Stimulated activated CD4-positive, alpha-beta T cell treated with anti-CD3 and anti-CD28 coated beads, Interleukin-2, amount 100 ng/mL, for 24 hours (primary cell): ENCODE data around the gene VTCN1.
"Not testable (repeated sequence)": the region's sequence is repeated elsewhere in the genome, so short reads cannot be mapped to it uniquely, and the experiment has no call there.

Experiments used
- DNase-seq, 2 donors: peaks; one replicate each; pipeline ENCODE4 v3.0.0-alpha.2; 2020

VTCN1 gene, protein sequence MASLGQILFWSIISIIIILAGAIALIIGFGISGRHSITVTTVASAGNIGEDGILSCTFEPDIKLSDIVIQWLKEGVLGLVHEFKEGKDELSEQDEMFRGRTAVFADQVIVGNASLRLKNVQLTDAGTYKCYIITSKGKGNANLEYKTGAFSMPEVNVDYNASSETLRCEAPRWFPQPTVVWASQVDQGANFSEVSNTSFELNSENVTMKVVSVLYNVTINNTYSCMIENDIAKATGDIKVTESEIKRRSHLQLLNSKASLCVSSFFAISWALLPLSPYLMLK

DNA sequence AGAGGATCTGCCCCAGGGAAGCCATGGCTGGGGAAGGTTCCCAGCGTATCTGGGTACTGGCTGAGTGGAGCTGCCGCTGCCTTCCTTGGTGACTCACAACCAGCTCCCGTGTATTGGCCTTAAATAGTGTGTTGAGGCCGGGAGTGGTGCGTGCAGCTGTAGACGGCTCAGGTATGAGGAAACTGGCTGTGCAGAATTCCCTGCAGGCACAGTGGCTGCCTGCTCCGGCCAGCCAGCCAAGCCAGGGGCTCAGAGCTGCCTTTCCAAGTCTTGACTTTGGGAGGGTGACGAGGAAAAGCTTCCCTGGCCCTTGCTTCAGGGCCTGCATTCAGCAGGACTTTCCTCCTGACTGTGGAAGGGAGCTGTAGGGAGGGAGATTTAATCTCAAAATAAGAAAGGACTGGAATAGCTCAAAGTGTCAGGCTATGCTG is at the start of gene VTCN1:
TSS of gene VTCN1 (minus strand) at position 97 of the 431 bp plus-strand sequence. CDS start at position 25, 72 bp downstream.
- DNase-seq, result no peak

DNA sequence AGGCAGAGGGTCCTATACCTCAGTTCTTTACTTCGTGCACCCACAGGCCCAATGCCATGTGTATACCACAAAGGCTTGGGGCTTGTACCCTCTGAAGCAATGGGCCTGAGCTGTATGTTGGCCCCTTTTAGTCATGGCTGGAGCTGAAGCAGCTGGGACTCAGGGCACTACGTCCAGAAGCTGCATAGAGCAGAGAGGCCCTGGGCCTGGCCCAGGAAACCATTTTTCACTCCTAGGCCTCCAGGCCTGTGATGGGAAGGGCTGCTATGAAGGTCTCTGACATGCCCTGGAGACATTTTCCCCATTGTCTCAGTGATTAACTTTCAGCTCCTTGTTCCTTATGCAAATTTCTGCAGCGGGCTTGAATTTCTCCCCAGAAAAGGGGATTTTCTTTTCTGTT is 48.1 kb upstream of the VTCN1 start:
- DNase-seq, result no peak

DNA sequence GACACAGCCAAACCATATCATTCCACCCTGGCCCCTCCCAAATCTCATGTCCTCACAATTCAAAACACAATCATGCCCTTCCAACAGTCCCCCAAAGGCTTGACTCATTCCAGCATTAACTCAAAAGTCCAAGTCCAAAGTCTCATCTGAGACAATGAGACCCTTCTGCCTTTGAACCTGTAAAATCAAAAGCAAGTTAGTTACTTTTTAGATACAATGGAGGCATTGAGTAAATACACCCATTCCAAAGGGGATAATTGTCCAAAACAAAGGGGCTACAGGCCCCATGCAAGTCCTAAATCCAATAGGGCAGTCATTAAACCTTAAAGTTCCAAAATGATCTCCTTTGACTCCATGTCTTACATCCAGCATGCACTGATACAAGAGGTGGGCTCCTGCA is 47.3 kb upstream of the VTCN1 start:
- not testable (repeated sequence) for DNase-seq

DNA sequence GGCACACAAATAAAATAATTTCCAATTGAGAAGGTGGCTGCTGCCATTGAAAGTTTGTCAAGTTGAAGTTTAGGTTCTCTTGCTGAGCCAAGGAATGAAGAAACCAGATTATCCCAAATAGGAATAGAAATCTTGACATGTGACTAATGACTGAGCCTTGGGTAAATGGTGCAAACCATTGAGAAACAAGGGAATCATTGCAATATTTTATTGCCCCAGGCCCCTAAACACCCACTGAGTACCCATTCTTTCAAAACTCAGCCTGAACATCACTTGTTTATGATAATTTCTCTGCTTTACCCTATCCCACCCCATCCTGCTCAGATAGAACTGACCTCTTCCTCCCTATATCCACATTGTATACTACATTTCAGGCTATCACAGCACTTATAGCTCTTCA is 46.6 kb upstream of the VTCN1 start:
- no peak for DNase-seq

DNA sequence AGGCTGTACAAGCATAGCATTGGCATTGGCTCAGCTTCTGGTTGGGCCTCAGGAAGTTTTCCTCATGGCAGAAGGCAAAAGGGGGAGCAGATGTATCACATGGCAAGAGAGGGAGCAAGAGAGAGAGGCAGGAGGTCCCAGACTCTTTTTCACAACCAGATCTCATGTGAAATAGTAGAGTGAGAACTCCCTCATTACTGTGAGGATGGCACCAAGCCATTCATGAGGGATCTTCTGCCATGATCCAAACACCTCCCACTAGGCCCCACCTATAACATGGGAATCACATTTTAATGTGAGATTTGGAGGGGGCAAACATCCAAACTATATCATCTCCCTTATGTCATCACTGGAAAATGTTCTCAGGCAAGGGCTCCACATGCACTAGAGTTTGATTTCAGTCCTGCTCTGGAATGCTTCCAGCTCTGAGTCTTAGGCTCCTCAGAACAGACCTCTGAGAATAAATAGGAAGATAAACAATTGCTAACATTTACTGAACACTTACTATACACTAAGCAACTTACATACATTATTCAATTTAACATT is 39.4 kb upstream of the VTCN1 start:
- DNase-seq, result no peak

DNA sequence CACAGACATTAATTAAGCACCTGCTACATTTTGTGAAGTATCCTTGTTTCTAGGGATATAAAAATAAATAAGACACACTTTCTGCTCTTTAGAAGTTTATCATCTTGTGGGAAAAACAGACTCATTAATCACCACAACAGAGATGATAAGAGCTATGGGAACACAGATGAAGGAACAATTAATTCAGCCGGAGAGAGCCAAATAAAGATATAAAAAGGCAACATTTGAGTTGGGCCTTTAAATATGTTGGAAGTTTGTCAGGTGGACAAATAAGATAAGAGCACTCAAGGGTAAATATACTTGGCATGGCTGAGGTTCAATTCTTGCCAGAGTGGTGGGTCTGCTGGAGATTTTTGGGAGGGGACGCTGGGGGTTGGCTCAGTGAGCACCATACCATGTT is 34.2 kb upstream of the VTCN1 start:
- DNase-seq, result no peak

DNA sequence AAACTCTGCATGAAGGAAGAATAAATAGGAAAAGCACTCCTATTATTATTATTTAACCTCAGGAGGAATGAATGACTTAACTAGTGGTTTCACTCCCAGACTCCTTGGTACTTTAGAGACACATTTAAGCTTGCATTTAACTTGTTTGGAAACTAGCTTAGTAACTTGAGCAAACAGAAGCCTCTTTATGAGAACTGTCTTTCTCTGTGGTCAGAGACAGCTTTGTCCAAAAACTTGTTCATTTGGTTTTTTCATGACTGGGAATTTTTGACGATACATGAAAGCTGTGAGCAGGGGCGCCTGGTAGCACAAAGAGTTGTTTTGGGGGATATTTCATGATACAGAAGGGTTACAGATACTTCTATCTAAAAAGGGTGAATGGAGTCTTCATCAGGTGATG is 33.6 kb upstream of the VTCN1 start:
- no peak for DNase-seq

DNA sequence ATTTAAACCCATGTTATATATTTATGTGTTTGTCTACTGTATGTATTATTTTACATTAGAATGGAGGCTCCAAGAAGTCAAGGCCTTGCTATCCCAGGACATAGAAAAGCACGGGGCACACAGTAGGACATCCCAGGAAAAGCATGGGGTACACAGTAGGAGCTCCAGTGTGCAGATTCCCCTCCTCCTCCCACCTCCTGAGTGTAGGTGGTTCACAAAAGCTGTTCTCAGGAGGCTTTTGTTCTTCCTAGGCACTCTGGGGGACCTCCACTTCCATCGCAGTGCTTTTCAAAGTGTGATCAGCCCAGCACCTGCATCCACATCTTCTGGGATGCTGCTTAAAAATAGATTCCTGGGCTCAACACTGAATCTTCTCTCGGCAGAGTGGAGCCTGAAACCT is 30.8 kb upstream of the VTCN1 start:
- DNase-seq, result no peak

DNA sequence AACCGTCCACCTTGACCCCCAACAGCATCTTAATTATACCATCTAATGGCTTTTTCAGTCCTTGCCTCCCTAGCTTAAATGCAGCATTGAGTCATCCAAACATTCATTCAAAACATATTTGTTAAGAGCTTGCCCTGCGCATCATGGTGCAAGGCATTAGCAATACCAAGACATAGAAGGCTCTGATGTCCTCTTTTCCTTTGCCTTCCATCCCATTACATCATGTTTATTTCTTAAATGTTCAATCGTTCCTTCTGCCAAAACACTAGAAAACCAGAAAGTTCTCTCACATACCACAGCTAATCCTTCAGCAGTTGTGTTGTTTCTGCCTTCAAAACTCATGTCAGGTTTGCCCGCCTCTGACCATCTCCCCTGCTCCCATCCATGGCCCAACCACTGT is 29.8 kb upstream of the VTCN1 start:
- no peak for DNase-seq

DNA sequence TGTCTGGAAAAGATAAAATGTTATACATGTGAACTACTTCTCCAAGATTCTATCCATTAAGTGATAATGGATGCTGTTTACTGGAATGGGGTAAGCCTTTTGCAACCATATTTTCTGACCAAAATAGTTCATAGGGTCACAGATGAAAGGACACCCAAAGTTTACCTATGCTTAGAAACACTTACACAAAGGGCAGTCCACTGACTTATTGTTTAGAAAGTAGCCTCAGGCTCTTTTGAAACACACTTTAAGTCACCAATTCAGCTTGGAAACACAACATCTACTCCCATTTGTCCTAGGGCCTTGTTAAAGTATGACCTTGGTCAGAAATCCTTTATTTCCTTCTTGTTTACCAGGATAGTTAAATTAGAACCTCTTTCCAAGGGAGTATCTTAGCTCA is 28.7 kb upstream of the VTCN1 start:
- no peak for DNase-seq

DNA sequence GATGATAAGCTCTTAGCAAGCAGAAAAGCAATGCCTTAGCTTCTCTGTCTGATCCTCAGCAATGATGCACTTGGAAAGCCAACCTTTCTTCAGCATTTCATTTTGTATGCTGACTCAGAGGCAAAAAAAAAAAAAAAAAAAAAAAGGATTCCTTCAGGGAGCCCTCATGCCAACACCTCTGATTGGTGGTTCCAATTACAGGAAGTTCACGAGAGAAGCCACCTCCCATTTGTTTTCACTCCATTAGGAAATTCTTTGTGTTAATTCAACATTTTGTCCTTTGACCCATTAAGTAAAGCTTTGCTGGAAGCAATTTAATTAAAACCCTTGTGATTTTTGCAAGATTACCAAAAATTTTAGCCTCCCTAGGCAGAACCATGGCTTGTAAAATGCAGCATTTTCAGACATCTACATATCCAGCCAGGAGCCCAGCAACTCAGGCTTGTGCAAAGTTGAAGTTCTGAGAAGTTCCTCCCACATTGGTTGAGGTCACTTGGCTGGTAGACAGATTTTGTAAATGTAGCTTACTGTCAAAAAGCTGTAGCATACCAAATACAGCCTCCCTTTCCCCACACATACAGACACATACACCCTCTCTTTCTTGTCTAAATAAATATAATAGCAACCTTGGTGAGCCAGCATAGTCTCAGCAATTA is 27.1 kb upstream of the VTCN1 start:
- DNase-seq, result no peak

DNA sequence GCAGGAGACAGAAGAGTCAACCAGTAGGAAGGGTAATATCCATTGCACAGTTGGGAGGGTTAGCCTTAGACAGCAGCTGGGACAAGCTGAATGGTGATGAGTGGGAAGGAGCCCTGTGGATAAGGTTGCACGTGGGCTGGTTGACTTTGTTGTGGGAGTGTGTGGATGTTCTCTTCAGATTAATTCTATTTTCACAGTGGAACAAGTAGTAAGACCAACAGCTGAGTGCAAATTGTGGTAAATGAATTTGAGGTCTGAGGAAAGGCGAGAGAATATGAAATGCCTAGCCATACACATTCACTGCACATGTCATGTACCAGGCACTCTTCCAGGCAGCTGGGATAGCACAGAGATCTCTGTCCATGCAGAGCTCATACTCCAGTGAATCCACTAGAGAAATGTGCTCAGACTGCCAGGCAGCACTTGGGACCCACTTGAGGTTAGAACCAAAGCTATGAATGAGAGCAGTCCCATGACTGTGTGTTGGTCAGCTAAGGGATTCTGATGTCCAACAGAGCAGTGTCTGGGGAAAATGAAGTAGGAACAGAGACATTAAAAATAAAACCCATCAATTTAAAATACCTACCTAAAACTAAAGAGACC is 25.2 kb upstream of the VTCN1 start:
- no peak for DNase-seq

DNA sequence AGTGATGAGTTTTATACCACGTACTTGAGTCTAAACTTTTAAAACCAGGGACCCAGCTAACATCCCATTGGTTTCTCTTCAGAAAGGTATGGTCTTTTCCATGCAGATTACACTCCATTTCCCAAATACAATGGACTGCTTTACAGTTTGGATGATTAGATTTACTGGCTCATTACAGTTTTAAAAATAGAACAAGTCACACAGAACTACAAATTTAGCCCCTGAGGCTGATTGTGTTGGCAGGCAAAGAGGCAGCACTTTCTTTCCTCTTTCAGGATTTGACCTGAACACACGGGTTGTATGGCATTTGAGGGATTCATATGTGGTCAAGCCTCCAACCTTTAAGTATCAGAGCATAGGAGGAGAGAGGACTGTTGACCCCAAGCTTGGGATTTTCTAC is 21.8 kb upstream of the VTCN1 start:
- no peak for DNase-seq

DNA sequence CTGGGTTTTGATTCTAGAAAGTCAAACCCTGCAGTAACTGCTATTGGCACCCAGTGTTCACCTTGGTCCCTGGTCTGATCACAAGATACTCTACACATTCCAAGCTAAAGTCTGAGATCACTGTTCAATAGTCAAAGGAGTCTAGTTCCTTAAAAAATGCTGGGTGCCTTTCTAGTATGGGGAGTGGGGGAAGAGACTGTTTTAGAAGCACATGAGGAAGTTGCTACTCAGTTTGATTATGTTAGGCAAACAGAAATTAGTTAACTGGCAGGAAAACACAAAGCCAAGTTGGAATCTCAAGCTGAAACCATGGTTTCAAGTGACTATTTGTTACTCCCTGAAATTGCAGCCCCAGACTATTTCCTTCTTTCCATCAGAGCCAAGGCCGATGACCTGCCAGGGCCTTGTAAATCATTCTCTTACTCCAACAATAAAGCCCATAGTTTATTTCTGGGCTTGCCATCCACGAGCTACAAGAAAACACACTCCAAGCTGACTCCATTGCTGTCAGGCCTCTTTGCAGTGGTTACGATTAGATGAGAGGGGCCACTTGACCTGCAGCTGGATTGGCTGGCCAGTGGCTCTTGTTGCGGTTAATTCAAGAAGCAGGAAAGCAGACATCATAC is 21.1 kb upstream of the VTCN1 start:
- no peak for DNase-seq

DNA sequence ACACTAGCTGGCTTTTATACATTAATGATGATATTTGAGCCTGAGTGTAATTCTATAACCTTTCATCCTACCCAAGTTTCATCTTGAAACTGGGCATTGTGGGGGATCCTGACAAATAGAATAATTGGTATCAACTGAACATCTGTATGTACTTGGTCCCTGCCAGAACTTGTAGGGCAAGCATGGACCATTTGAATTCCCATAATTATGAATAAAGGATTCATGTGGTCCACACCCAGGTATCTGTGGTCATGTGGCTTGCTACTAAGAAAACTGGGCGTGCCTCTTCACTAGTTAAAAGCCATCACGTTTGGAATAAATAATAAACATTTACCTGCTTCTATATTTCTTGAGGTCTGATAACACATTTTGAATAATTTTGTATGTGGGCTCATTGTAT is 20.6 kb upstream of the VTCN1 start:
- no peak for DNase-seq

DNA sequence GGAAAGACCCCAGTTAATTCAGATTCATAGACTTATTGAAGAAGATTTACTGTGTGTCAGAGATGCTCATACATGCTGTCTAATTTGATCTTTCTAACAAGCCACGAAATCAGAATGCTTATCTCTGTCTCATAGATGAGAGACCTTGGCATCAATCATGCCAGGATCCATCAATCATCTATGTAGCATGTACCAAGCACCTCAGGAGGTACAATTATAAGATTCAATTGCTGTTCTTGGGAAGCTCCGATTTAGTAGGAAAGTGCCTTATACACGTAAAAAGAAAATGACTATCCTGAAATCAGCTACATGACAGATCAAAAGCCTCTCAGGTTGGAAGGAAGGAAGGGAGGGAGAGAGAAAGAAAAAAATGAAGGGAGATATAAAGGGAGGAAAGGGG is 18.5 kb upstream of the VTCN1 start:
- no peak for DNase-seq

DNA sequence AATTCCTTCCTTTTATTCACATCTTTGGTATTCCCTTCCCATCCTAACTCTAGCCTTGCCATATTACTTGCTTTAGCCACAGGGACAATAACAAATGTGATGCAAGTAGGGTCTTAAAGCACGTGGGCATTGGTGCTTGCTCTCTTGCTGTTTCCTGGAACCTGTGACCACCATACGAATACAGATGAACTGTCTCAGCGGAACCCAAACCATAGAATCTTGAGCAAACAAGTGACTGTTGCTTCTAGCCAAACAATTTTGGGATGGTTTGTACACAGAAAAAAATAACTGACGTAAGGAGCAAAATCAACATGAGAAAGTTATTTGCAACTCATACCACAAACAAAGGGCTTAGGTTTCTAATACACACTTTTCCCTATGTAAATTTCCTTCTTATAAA is 15.2 kb upstream of the VTCN1 start:
- no peak for DNase-seq

DNA sequence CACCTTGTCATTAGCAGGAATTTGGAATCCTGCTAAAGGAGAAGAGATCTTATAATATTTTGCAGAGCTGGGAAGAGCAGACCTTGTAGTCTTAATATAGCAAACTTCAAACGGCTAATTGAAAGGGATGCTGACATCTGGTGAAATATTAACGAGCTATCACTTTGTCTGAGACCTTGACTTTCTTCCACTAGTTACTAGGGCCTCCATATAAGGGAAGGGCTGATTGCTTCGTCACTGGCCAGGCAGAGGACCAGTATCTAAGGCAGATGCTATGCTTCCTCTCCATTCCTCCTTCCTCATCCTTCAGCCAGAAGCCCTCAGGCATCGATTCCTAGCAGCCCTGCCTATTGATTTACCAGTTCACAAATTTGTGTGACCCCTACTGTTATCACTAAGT is 6.0 kb upstream of the VTCN1 start:
- no peak for DNase-seq

DNA sequence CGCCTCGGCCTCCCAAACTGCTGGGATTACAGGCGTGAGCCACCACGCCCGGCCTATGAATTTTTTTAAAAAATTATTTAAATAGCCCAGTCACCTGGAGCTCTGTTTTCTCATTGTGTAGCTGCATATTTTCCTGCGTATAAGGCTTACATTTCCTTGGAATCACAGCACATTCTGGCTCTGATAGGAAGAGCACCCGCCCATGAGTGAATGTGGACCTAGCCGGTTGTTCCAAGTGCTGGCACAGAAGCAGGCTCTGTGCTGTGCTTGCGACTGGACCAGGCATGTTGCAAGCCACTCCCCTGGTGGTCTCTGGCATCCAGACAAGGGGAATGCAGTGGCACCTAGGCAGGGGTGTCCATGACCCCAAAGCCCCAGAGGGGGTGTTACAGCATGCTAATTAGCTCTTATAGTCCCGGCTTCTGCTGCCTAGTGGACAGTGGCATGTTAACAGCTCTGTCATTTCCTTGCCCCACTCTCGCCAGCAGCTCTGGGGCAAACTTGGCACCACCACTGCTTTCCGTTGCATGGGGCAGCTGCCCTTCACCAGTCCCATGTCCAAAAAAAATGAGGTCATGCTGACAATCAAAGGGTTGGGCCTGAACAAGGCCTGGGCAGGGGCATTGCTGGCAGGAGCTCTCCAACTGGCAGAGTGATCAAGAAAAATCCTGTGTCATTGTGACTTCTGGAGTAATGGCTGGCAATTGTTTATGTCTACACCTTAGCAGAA is 5.2 kb upstream of the VTCN1 start:
- DNase-seq, result no peak

DNA sequence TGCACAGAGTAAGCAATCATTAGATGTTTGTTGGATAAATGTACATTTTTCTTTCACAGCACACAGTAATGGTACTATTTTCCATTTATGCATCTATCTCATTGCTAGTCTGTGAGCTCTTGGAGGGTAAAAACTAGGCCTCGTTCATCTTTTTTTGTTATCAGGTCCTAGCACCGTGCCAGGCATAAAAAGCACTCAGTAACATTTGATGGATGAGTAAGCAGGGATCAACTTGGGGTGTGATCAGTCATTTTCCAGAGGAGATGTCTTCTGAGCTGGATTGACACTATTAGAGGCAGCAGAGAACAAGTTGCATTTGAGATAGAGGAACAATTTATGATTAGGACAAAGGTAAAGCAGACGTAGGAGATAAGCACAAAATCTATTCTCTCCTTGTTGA is 4.3 kb upstream of the VTCN1 start:
- no peak for DNase-seq

DNA sequence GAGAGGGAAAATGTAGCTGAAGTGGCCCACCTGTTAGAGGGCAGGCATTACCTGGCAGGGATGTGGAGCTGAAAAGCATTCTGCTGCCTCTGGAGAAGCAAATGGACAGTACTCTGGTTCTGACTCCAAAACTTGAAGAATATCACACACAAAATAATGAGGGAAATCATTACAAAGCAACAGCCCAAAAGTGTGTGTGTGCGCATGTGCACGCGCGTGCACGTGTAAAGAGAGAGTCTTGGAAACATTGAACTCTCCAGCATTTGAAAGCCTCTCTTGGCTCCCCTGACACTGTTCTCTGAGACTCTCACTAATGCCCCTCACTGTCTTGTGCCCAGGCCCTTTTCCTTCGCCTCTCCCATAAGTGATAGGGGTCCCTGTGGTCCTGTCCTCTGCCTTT is 2.3 kb upstream of the VTCN1 start:
- no peak for DNase-seq

DNA sequence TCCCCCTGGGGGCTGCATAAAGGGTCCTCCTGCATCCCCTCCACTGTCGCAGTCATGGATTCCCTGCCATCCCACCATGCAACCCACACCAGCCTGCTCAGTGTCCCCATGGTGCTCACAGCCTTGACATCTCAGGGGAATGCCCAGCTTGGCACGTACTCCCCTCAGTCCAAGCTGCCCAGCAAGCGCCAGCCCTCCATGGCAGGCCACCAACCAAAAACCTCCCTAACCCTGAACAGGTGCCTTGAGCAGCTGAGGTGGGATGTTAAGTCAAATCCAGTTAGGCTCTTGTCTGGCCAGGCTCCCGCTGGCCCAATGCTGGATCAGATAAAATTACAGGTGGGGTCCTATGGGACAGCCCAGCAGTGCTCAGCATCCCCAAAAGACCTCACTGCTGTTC is 341 bp downstream of the VTCN1 start:
- no peak for DNase-seq

DNA sequence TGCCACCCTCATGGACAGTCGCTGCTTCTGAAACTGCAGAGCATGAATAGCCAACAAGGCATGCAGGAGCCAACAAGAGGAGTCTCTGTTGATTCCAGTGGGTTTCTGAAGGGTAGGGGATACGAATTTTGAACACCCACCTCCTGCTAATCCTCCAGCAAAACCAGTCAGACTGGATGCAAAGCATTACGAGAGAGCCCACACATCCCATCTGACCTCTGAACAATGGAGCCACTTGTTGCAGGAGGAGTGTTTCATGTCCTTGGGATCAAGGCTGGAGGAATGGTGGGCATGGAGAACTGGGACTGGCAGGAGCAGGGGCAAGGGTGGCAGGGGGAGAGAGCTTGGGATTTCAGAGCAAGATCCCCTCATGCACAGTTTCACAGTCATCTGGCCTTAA is 1.6 kb downstream of the VTCN1 start:
- DNase-seq, result no peak
